Keratinocyte (primary cell): ENCODE measurements around the gene DGCR6L. TPM values are rescaled to one million over a fixed set of nuclear protein-coding genes. Genes with fewer than 3 reads are reported as not detected.

Experiments used
- DNase-seq: peaks from one replicate; pipeline ENCODE4 v3.0.0-alpha.2; 2011; ENCODE audit warnings: low read depth, missing footprints, low spot score
- FAIRE-seq: peaks from 2 replicates; lab custom pipeline; 2011; peaks lifted over from hg19 to GRCh38; lab: Jason Lieb, UNC
- H2AFZ ChIP-seq: 2 replicates; pipeline ENCODE4 v1.6.0; 2012; ENCODE audit warnings: low read length, control low read depth, inconsistent platforms; ENCODE audit not compliant: control insufficient read depth
- H3K27ac ChIP-seq: 2 replicates; pipeline ENCODE4 v1.5.1; 2011; ENCODE audit warnings: low read length; ENCODE audit not compliant: control insufficient read depth, insufficient read depth
- H3K27me3 ChIP-seq: 3 replicates; pipeline ENCODE4 v1.6.0; 2011; ENCODE audit warnings: low read length; ENCODE audit not compliant: control insufficient read depth, insufficient read depth; ENCODE audit errors: extremely low read depth
- H3K36me3 ChIP-seq, 2 experiments: 2 replicates in 1 of 2; 3 replicates in 1 of 2; pipeline ENCODE4 v1.5.1; 2011; ENCODE audit warnings: low read length in 2 of 2, mild to moderate bottlenecking in 1 of 2; ENCODE audit not compliant: control insufficient read depth in 2 of 2, insufficient read depth in 2 of 2; ENCODE audit errors: extremely low read depth in 1 of 2
- H3K4me1 ChIP-seq: 3 replicates; pipeline ENCODE4 v1.5.1; 2011; ENCODE audit warnings: low read length; ENCODE audit not compliant: control insufficient read depth, insufficient read depth; ENCODE audit errors: extremely low read depth
- H3K4me2 ChIP-seq: 3 replicates; pipeline ENCODE4 v1.6.0; 2011; ENCODE audit warnings: low read depth, low read length; ENCODE audit not compliant: control insufficient read depth, insufficient read depth; ENCODE audit errors: extremely low read depth
- H3K4me3 ChIP-seq, 3 experiments: fragments of 200-600 bp in 1 of 3; sonication (generic) in 1 of 3; 2 replicates in 2 of 3; 3 replicates in 1 of 3; pipeline ENCODE4 v1.5.1; 2011 to 2016; ENCODE audit warnings: low read length in 3 of 3, mild to moderate bottlenecking in 3 of 3, control low read depth in 2 of 3, inconsistent platforms in 1 of 3, low read depth in 1 of 3, mixed read lengths in 1 of 3, mixed run types in 1 of 3, moderate library complexity in 1 of 3; ENCODE audit not compliant: control insufficient read depth in 2 of 3, insufficient read depth in 2 of 3; ENCODE audit errors: extremely low read depth in 1 of 3
- H3K79me2 ChIP-seq: 2 replicates; pipeline ENCODE4 v1.6.0; 2012; ENCODE audit warnings: low read length; ENCODE audit not compliant: control insufficient read depth, insufficient read depth
- H3K9ac ChIP-seq: 3 replicates; pipeline ENCODE4 v1.6.0; 2011; ENCODE audit warnings: low read length; ENCODE audit not compliant: control insufficient read depth, insufficient read depth; ENCODE audit errors: extremely low read depth
- H3K9me1 ChIP-seq: 3 replicates; pipeline ENCODE4 v1.6.0; 2011; ENCODE audit warnings: low read length; ENCODE audit not compliant: control insufficient read depth, insufficient read depth; ENCODE audit errors: extremely low read depth
- H3K9me3 ChIP-seq: 2 replicates; pipeline ENCODE4 v1.5.1; 2012; ENCODE audit warnings: low read depth, low read length; ENCODE audit not compliant: control insufficient read depth
- H4K20me1 ChIP-seq: 3 replicates; pipeline ENCODE4 v1.6.0; 2011; ENCODE audit warnings: low read length; ENCODE audit not compliant: control insufficient read depth, insufficient read depth; ENCODE audit errors: extremely low read depth
- EZH2 ChIP-seq: IDR thresholded peaks from one replicate; pipeline ENCODE4 v1.6.1; 2012; ENCODE audit warnings: inconsistent platforms, mild to moderate bottlenecking, low read length, moderate library complexity
- dilution Hi-C: fragments of 300-500 bp; cut with MboI; formaldehyde crosslinking; loops from one replicate; pipeline ENCODE4 v1.7.0; 2020; ENCODE audit warnings: low sequenced_read_pairs; ENCODE audit not compliant: extremely low pct_ligation_motif_present
- polyA plus RNA-seq, 5 experiments: library from polyadenylated mRNA; depleted of rRNA in 3 of 5; stranded (reverse) in 3 of 5; stranded (forward) in 1 of 5; unstranded in 1 of 5; fragments of >200 nt; gene quantifications; 1 replicate in 1 of 5; 2 replicates in 3 of 5; 3 replicates in 1 of 5; pipeline versions ENCODE4 v1.2.1 to v1.2.3, GENCODE V29; 2011 to 2012; ENCODE audit warnings: missing spikeins in 2 of 5, low read depth in 1 of 5, low replicate concordance in 1 of 5
- TF ChIP-seq, protein P1 (sequence below), 3 experiments: IDR thresholded peaks in 1 of 3; conservative IDR thresholded peaks in 1 of 3; optimal IDR thresholded peaks in 1 of 3; 2 replicates in 2 of 3; 3 replicates in 1 of 3; pipeline versions ENCODE3 to v1.5.1; 2011; ENCODE audit warnings: low read length in 3 of 3, mild to moderate bottlenecking in 3 of 3, moderate library complexity in 2 of 3, control low read depth in 1 of 3, inconsistent platforms in 1 of 3; ENCODE audit not compliant: insufficient read depth in 2 of 3; ENCODE audit errors: extremely low read depth in 1 of 3

Gene DGCR6L
- polyA plus RNA-seq, 1 donor (not counting 4 experiments of a cell fraction or from before 2014, with no cell fraction given): 19.2 TPM

DNA sequence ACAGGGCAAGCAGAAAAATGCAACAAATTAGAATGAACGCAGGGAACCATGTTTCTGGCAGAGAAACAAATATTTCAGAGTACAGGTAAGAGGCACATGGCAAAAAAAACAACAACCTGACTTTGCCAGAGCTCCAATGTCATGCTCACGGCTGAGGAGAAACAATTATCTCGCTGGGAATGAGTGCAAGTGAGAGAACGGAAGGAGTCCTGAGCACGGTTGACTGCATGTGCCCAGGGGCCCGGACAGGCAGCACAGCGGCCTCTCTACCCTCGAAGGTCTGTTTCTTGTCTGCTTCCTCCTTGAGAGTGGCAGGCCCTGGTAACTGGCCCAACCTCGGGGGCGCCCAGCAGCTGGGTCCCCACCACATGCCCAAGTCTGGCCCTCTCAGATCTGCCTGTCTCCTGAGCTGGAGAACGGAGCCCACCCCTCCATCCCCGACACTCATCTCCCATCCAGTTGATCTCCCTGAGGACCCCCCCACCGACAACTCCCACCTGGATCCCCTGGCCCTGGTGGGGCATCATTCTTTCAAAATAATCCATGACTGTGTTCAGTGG is 27.1 kb downstream of the DGCR6L start:
- H3K27me3 ChIP-seq: peaks cover 24% of the 10 kb centered on the region
- dilution Hi-C loops: no loop called here

DNA sequence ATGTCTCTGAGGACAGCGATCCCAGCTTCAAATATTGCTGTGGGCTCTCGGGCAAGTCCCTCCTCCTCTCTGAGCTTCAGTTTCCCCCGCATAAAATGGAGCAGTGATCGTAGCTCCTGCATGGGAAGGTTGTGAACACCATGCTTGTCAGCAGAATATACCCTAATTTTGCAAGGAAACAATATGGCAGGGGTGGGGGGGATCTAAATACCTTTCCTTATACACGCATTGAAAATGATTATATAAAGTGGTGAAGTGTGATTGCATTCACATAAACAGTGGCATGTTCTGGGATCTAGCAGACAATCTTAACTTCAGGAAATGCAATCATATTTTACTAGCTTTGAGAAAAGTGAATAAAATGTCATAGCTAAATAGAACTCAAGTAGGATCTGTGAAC is 27.8 kb downstream of the DGCR6L start:
- dilution Hi-C loops: no loop called here
- no peaks in the 10 kb centered on the region for H3K79me2 ChIP-seq
- no peak overlapping the region for H2AFZ ChIP-seq
- H3K4me1 ChIP-seq: no peaks in the 10 kb centered on the region
- DNase-seq: no peak
- no peaks in the 10 kb centered on the region for H3K36me3 ChIP-seq
- TF ChIP-seq, protein P1, sequence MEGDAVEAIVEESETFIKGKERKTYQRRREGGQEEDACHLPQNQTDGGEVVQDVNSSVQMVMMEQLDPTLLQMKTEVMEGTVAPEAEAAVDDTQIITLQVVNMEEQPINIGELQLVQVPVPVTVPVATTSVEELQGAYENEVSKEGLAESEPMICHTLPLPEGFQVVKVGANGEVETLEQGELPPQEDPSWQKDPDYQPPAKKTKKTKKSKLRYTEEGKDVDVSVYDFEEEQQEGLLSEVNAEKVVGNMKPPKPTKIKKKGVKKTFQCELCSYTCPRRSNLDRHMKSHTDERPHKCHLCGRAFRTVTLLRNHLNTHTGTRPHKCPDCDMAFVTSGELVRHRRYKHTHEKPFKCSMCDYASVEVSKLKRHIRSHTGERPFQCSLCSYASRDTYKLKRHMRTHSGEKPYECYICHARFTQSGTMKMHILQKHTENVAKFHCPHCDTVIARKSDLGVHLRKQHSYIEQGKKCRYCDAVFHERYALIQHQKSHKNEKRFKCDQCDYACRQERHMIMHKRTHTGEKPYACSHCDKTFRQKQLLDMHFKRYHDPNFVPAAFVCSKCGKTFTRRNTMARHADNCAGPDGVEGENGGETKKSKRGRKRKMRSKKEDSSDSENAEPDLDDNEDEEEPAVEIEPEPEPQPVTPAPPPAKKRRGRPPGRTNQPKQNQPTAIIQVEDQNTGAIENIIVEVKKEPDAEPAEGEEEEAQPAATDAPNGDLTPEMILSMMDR (optimal IDR thresholded peaks at IDR 0.05 in 1 of 3, IDR thresholded peaks at IDR 0.05 in 1 of 3, conservative IDR thresholded peaks at IDR 0.05 in 1 of 3; ENCODE audit: extremely low read depth in 1 of 3, insufficient read depth in 2 of 3, low read length in 3 of 3): no peak
- no peak for TF ChIP-seq EZH2
- no peaks in the 10 kb centered on the region for H4K20me1 ChIP-seq
- peaks cover 18% of the 10 kb centered on the region for H3K27me3 ChIP-seq
- no peaks in the 10 kb centered on the region for H3K9me1 ChIP-seq
- no peak overlapping the region for H3K9ac ChIP-seq
- no peak overlapping the region for H3K27ac ChIP-seq
- FAIRE-seq: no peak
- H3K4me3 ChIP-seq: no peak overlapping the region
- no peak overlapping the region for H3K4me2 ChIP-seq
- no peaks in the 10 kb centered on the region for H3K9me3 ChIP-seq

More for the DNA sequence above, 27.1 kb downstream of the DGCR6L start:
- H4K20me1 ChIP-seq: no peaks in the 10 kb centered on the region
- H3K4me2 ChIP-seq: no peak overlapping the region
- H3K4me1 ChIP-seq: no peaks in the 10 kb centered on the region
- H3K36me3 ChIP-seq: no peaks in the 10 kb centered on the region
- TF ChIP-seq, protein P1 (optimal IDR thresholded peaks at IDR 0.05 in 1 of 3, IDR thresholded peaks at IDR 0.05 in 1 of 3, conservative IDR thresholded peaks at IDR 0.05 in 1 of 3; ENCODE audit: extremely low read depth in 1 of 3, insufficient read depth in 2 of 3, low read length in 3 of 3): no peak
- no peak for TF ChIP-seq EZH2
- DNase-seq (no peak), FAIRE-seq (no peak)
- no peaks in the 10 kb centered on the region for H3K79me2 ChIP-seq
- H3K9me1 ChIP-seq: no peaks in the 10 kb centered on the region
- H3K27ac ChIP-seq: no peak overlapping the region
- H3K9ac ChIP-seq: no peak overlapping the region
- H2AFZ ChIP-seq: no peak overlapping the region
- H3K9me3 ChIP-seq: no peaks in the 10 kb centered on the region
- H3K4me3 ChIP-seq: no peak overlapping the region
